Lower leg skin (tissue), 3 donors: ENCODE data around the gene GRM3.

Experiments
- CTCF ChIP-seq, 3 donors: fragments of 450-650 bp; IDR thresholded peaks; one replicate each; pipeline ENCODE4 v1.5.1; 2016; ENCODE audit warnings: antibody characterized with exemption in 3 of 3, mild to moderate bottlenecking in 3 of 3, moderate library complexity in 2 of 3
- POLR2A ChIP-seq, 2 donors: fragments of 450-650 bp; IDR thresholded peaks; one replicate each; pipeline ENCODE4 v1.6.1; 2016 to 2017; ENCODE audit warnings: antibody characterized with exemption in 2 of 2, mild to moderate bottlenecking in 1 of 2, moderate library complexity in 1 of 2

GRCh38 chr7:86664991-86665390 lies 21.3 kb downstream of the GRM3 start:
- TF ChIP-seq CTCF (IDR thresholded peaks at IDR 0.05) (no peak), POLR2A (IDR thresholded peaks at IDR 0.05) (no peak)
